Upper lobe of right lung (tissue), 1 donor: ENCODE measurements around the gene ZNF223. TPM values are rescaled to one million over a fixed set of nuclear protein-coding genes. Genes with fewer than 3 reads are reported as not detected.

ENCODE experiments used
- ATAC-seq: fragments of 200-7000 bp; cut with Tn5 transposase; one replicate; pipeline ENCODE4 v1.9.1; 2020; ENCODE audit warnings: mild to moderate bottlenecking, moderate library complexity
- DNase-seq: peaks from one replicate; pipeline ENCODE4 v3.0.0-alpha.2; 2020
- H3K27ac ChIP-seq: fragments of 200-600 bp; one replicate; pipeline ENCODE4 v1.8.0; 2022
- H3K27me3 ChIP-seq: fragments of 200-600 bp; one replicate; pipeline ENCODE4 v1.8.0; 2022; ENCODE audit warnings: mild to moderate bottlenecking
- H3K36me3 ChIP-seq: fragments of 200-600 bp; one replicate; pipeline ENCODE4 v1.8.0; 2022
- H3K4me1 ChIP-seq: fragments of 200-600 bp; one replicate; pipeline ENCODE4 v1.8.0; 2022
- H3K4me3 ChIP-seq: fragments of 200-600 bp; one replicate; pipeline ENCODE4 v1.8.0; 2022; ENCODE audit warnings: mild to moderate bottlenecking
- H3K9me3 ChIP-seq: fragments of 200-600 bp; one replicate; pipeline ENCODE4 v1.8.0; 2022
- intact Hi-C: fragments of 100-400 bp; cut with DNase I; formaldehyde crosslinking; loops from one replicate; pipeline ENCODE4 v1.11.0; 2022
- long read RNA-seq: library from polyadenylated mRNA; unstranded; transcript quantifications from one replicate; pipeline ENCODE4 v2.0.0, GENCODE V29; 2021
- total RNA-seq: library from RNA; stranded (reverse); fragmentation: NEBNext Ultra II Directional; extraction: Animal tissue kit (Norgen Biotek cat#: 25700); gene quantifications from one replicate; pipeline ENCODE4 v1.2.1, GENCODE V29; 2021
- TF ChIP-seq, protein P1 (sequence below): fragments of 200-600 bp; IDR thresholded peaks from one replicate; pipeline ENCODE4 v1.8.0; 2022; ENCODE audit warnings: antibody characterized with exemption
- donor health status: DM: no; HTN: yes; CAD: no; lungs with severe emphysema.

Gene ZNF223
- total RNA-seq = 5.8 TPM
- long read RNA-seq, partial matches to known transcripts = 0 of 4 reads
- long read RNA-seq, other reads (novel, unspliced or antisense) = 3 of 4 reads

DNA sequence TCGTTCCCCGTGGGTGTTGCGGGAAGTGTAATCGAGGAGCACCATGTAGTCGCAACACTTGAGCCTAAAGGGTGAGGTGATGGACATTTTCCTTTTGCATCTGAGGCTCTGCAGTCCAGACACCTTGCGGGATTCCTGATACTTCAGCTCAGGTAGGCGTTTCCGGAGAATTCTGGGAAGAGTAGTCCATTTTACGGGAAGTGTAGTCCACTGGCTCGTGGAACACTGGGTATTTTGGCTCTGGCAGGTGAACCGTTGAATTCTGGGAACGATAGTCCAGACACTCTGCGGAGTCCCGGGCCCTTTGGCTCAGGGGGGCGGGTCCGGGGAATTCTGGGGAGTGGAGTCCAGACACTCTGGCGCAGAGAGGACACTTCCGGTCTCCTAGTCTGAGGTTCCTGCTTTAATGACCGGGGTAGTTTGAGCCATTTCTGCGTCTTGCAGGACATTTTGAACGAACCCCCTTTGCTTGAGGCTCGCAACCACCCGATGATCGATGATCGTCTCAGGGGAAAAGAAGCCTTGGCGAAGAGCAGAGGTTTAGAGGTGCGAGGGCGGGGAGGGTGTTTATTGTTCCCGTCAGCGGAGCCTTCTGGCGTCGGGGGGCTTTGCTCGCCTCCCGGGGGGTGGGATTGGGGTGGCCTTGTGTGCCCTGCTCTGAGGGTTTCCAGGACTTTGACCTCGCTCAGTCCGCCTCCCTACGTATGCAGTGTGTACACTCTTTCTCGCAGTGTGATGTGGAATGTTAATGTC is at the start of gene ZNF223:
Gene ZNF223, plus strand, starts transcription at position 387 of the 753 bp plus-strand sequence. CDS start 3,141 bp downstream, outside the sequence.
- DNase-seq = peak; percentile 97
- H3K9me3 ChIP-seq = no peaks in the 10 kb centered on the region
- H3K36me3 ChIP-seq = peaks cover 6% of the 10 kb centered on the region
- peak; percentile 100 for ATAC-seq
- H3K27me3 ChIP-seq = peaks cover 5% of the 10 kb centered on the region
- H3K4me3 ChIP-seq = peak within 1 kb of the TSS; percentile 76
- H3K4me1 ChIP-seq = peaks cover 12% of the 10 kb centered on the region
- peak within 1 kb of the TSS; percentile 79 for H3K27ac ChIP-seq
- intact Hi-C loops = no loop called here
- TF ChIP-seq, protein P1, sequence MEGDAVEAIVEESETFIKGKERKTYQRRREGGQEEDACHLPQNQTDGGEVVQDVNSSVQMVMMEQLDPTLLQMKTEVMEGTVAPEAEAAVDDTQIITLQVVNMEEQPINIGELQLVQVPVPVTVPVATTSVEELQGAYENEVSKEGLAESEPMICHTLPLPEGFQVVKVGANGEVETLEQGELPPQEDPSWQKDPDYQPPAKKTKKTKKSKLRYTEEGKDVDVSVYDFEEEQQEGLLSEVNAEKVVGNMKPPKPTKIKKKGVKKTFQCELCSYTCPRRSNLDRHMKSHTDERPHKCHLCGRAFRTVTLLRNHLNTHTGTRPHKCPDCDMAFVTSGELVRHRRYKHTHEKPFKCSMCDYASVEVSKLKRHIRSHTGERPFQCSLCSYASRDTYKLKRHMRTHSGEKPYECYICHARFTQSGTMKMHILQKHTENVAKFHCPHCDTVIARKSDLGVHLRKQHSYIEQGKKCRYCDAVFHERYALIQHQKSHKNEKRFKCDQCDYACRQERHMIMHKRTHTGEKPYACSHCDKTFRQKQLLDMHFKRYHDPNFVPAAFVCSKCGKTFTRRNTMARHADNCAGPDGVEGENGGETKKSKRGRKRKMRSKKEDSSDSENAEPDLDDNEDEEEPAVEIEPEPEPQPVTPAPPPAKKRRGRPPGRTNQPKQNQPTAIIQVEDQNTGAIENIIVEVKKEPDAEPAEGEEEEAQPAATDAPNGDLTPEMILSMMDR = no peak

DNA sequence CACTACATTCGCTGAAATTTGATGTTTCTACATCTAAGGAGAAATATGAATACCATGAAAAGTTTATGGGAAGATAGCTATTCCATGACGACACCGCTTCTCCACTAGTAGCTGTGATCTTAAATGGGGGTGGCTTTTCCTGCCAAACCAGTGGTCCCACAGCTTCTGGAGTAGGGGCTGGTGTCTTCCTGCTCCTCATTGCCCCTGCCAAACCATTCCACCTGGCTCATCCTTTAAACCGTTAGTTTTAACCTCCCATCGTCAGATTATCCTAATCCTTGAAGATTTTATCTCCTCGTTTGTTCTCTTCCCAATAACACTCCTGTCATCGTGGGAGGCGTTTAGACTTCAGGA is 49.6 kb upstream of the ZNF223 start:
- TF ChIP-seq, protein P1 = no peak

DNA sequence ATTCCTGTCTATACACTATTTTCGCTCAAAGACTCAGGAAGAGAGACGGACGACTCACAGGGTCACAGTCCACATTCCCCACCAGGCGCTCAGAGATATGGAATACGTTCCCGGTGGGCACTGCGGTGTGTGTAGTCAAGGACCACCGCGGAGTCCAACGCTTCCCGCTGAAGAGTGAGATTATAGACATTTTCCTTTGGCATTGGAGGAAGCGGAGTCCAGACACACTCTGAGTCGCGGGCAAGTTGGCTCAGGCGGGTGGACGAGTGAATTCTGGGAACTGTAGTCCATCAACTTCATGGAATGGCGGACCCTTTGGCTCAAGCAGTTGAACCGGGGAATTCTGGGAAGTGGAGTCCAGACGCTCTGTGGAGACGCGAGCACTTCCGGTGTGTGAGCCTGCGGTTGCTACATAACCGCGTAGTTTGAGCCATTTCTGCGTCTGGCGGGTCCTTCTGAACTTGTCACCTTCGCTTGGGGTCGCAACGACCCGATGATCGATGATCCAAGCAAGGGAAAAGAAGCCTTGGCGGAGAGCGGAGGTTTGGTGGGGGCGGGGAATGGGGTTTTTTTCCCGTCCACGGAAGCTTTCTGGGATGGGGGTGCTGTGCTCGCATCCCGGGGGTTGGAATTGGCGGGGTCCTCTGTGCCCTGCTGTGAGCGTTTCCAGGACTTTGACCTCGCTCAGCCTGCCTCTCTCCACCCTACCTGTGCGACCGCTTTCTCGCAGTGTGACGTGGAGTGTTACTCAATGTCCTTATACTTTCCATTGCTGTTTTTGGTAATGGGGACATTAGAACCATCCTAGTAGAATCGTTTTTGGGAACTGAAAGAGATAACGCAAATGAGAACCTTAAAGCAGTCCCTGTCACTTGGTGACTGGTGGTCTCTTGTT is 49.0 kb upstream of the ZNF223 start, which contains the start of gene ZNF230:
Gene ZNF230, plus strand, starts transcription at position 392 of the 895 bp plus-strand sequence. CDS start 4,122 bp downstream, outside the sequence.
- Histone ChIP-seq H3K36me3 (peaks cover 4% of the 10 kb centered on the region), H3K27me3 (no peaks in the 10 kb centered on the region), H3K4me1 (peaks cover 13% of the 10 kb centered on the region), H3K9me3 (no peaks in the 10 kb centered on the region), H3K27ac (peak within 1 kb of the TSS; percentile 81), H3K4me3 (peak within 1 kb of the TSS; percentile 87)
- peak; percentile 100 for ATAC-seq
- TF ChIP-seq, protein P1 = no peak
- intact Hi-C loops = no loop called here
- DNase-seq = peak; percentile 90

More for the DNA sequence above, 49.6 kb upstream of the ZNF223 start:
- Histone ChIP-seq H3K36me3 (no peaks in the 10 kb centered on the region), H3K4me1 (peaks cover 13% of the 10 kb centered on the region), H3K27me3 (no peaks in the 10 kb centered on the region), H3K4me3 (peak overlapping the region; percentile 87), H3K9me3 (peaks cover 2% of the 10 kb centered on the region), H3K27ac (peak overlapping the region; percentile 81)
- intact Hi-C loops = no loop called here
- DNase-seq (no peak), ATAC-seq (no peak)

DNA sequence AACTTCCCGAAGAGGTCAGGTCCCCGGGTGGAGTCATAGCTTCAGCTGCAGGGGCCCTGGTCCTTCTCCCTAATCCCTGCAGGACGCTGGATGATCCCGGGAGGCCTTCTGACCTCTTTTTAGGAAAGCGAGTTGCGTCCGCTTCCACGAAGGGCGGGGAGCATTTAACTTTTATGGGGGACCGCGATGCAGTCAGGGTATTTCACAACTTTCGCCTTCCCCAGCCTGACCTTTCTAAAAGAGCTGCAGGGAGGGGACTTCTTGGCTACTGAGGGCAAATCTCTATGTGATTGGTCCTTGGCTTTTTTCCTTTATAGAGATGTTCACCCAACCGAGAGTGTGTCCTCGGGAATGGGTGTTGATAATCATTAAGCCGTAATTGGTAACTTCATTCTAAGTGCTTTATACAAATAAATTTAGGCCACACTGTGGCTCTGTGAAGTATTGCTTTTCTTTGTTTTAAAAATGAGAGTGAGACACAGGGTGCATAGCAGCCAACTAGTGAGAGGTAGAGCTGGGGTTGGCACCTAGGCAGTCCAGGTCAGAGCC is 48.3 kb upstream of the ZNF223 start:
- H3K27ac ChIP-seq = peak overlapping the region; percentile 81
- TF ChIP-seq, protein P1 = no peak
- ATAC-seq = no peak
- DNase-seq = peak; percentile 57
- intact Hi-C loops = no loop called here
- peaks cover 10% of the 10 kb centered on the region for H3K36me3 ChIP-seq
- peak overlapping the region; percentile 87 for H3K4me3 ChIP-seq
- no peaks in the 10 kb centered on the region for H3K27me3 ChIP-seq
- peaks cover 13% of the 10 kb centered on the region for H3K4me1 ChIP-seq
- no peaks in the 10 kb centered on the region for H3K9me3 ChIP-seq

DNA sequence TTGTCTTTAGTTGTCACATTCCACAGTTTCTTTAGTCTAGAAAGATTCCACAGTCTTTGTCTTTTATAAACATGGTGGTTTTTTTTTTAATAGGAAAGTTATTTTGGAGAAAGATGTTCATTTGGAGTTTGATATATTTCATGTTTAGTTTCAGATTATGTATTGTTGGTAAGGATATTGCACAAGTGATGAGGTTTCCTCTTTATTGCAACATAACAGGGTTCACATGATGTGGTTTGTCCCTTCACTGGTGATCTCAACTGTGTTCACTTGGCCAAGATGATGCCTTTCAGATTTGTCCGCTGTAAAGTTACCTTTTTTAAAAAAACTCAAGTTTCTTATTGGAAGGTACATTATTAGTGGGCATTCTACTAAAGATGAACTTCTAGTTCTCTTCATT is 45.9 kb upstream of the ZNF223 start:
- Histone ChIP-seq H3K4me3 (no peak overlapping the region), H3K27ac (no peak overlapping the region), H3K36me3 (peaks cover 35% of the 10 kb centered on the region), H3K4me1 (peaks cover 13% of the 10 kb centered on the region), H3K9me3 (peaks cover 20% of the 10 kb centered on the region), H3K27me3 (no peaks in the 10 kb centered on the region)
- TF ChIP-seq, protein P1 = no peak
- intact Hi-C loops = no loop called here
- no peak for ATAC-seq
- DNase-seq = no peak
